HUDEP-2 (cell line): ENCODE measurements around the gene ZAP70.

Source experiments
- DNase-seq, 76 experiments: peaks; one replicate each; lab custom pipeline; 2025; ENCODE audit not compliant: unreplicated experiment in 76 of 76; lab: John Stamatoyannopoulos, UW

Gene ZAP70

DNA sequence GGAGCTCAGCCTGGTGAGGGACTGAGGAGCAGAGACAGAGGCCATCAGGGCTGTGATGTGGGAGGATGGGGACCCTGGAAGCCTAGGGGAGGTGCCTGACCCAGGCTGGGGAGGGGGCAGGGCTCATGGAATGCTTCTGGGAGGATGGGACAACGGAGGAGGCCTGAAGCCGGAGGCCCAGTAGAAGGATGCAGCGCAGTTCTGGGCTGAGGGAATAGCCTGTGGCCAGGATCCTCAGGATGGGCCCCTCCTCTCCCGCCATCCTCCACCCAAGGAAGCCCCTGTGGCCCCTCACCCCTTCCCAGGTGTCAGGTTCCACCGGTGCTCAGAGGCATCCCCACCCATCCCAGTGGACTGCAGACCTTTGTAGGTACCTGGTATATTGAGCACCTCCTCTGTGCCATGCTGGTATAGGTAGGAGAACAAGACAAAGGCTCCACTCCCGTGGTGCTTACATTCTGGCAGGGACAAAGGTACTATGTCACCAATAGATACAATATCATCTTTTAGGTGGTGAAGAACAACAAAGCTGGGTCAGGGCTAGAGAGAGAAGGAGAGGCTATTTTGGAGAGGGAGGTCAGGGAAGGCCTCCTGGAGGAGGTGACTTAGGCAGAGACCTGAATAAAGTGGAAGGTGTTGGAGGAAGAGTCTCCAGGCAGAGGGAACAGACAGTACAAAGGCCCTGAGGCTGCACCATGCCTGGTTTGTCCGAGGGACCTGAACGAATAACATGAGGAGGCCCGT is 2.7 kb downstream of the ZAP70 start:
- no peak for DNase-seq

DNA sequence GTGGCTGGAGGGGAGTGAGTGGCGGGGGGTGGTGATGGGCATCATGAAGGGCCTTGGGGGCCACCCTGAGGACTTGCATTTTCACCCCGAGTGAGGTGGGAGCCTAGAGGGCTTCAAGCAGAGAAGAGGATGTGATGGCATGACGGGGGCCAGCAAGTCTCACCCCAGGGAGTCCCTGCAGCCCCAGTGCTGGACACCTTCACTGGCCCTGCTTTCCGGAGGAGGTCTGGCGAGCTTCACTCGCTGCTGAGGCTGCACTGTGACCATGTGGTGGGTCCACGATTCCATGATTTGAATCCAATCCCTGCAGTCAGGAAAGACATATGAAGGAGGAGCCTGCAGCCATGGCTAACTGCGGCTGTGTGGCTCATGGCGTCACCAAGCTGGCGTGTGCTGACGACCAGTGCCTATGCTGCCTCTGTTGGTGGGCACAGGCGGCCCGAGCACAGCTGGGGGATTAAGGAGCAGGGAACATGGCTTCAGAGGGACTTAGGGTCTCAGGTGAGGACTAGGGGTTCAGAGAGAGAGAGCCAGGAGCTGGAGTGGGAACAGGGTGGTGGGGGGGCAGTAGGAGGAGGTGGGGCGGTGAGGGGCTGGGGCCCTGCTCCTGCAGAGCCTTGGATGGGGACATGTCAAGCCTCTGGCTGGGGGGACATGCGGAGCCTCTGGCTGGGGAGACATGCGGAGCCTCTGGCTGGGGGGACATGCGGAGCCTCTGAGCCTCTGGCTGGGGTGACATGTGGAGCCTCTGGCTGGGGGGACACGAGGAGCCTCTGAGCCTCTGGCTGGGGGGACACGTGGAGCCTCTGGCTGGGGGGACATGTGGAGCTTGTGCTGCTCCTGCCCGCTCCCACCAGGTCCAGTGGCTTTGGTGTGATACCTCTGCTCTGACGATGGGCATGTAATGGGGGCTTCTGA is 3.6 kb downstream of the ZAP70 start:
- DNase-seq: no peak

DNA sequence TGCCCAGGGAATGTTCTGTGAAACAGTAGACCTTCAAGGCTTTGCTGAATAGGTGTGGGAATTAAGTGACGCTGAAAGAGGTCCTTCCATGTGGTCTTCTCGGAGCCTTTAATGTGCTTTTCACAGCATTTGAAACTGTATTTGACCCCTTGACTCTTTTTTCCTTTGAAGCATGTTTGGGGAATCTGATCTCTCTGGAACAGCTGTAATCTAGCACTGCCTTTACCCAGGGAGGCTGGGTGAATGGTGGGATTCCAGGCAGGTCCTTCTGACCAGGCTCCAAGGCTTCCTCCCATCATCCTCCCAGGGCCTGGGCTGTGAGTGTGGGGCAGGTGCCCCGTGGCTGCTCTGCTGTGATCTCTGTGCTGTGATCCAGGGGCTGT is 4.2 kb downstream of the ZAP70 start:
- no peak for DNase-seq

DNA sequence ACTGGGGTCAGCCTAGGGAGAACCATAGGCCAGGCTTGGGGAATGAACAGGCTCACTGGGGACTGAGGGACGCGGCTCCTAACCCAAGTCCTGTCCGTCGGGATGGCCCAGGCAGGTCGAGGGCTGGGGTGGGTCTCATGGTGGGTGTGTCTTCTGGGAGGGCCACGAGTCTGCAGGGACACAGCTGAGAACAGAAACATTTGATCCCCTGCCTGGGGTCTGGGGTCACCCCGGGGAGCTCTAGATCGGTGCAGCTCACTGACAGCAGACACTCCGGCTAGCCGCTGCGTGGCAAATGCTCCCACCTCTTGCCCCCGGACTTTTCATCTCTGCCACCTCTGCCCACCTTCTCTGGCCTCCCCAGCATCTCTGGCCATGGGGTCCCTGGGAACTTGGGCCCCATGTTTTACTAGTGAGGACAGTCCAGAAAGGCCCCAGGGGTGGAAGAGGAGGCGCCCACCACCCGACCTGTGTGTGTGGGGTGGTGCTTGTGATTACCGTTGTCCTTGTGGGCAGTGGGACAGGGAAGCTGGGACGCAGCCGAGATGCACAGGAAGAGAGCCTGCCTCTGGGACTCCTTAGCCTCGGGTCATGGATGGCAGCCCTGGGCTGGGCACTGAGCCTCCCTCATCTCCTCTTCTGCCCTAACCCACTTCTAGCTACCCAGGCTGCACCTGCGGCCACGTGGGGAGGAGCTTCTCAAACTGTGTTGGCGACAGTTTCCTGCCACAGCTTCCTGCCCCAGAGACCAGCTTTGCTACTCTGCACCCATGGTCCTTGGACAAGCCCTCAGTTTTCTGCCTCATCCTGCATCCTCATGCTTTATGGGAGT is 4.9 kb downstream of the ZAP70 start:
- no peak for DNase-seq

DNA sequence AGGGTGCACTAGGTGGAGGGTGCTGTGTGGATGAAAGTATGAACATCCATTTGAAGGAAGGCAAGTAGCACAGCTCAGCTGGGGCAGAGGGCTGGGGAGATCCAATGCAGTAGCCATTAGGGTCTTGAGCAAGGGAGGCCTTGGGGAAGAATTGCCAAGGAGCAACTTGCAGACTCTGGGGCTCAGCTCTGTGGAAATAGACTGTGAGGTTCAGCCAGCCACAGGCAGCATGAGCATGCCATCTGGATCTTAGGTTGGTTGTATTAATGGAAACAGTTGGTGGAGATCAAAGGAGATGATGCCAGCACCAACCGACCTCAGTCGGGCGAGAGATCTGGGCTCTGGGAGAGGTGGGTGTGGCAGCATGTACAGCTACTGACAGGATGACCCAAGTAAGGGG is 5.6 kb downstream of the ZAP70 start:
- no peak for DNase-seq

DNA sequence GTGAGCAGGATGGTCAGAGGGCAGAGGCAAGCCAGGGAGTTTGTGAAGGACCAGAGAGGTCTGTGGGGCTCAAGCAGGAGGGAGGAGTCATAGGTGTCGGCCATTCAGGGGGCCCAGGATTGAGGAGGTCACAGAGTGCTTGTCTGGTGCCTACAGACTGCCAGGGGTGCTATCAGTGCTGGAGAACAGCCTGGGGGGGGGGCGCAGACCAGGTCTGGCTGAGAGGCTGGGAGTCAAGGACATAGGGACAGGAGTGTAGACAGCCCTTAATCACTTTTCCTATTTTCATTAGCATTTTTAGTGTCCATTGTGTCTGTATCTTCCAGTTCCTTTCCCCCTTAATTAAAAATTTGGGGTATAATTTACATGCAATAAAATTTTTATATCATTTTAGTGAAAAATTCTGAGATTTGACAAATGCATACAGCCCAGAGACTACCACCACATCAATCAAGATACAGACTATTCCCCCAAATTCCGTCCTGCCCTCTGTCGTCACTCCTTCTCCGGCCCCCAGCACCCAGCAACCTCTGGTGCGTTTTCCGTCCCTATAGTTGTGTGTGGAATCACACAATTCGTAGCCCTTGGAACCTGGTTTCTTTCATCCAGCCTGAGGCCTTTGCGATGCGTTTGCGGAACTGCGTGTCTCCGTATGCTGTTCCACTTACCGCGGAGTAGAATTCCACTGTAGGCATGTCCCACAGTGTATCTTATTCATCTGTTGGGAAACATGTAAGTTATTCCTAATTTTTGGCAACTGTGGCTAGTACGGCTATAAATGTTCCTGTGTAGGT is 6.2 kb downstream of the ZAP70 start:
- DNase-seq: no peak

DNA sequence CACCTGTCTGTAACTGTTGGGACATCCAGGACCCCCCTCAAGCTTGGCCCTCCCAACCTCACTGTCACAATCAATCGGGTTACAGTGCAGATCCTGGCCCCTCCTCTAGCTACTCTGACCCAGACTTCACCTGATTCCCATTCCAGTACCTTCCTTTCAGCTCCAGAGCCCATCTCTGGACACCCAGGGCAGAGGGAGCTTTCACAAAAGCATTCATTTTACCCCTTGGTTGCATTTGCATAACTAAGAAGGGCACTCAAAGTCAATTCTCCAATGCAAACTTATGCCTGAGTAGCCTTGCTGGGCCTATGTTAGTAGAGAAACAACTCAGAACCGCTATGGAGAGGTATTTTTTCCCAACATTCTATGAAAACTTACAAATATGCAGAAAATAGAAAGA is 7.4 kb downstream of the ZAP70 start:
- DNase-seq: no peak

DNA sequence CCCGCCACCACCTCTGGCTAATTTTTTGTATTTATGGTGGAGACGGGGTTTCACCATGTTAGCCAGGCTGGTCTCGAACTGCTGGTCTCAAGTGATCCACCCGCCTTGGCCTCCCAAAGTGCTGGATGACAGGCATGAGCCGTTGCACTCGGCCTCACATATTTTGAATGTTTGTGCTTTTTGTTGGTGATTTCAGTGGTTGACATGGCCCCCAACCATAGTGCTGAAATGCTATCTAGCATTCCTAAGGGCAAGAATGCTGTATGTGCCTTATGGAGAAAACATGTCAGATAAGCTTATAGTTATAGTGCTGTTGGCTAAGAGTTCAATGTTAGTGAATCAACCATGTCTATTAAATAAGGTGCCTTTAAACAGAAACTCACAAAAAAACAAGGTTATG is 8.9 kb downstream of the ZAP70 start:
- DNase-seq: no peak

DNA sequence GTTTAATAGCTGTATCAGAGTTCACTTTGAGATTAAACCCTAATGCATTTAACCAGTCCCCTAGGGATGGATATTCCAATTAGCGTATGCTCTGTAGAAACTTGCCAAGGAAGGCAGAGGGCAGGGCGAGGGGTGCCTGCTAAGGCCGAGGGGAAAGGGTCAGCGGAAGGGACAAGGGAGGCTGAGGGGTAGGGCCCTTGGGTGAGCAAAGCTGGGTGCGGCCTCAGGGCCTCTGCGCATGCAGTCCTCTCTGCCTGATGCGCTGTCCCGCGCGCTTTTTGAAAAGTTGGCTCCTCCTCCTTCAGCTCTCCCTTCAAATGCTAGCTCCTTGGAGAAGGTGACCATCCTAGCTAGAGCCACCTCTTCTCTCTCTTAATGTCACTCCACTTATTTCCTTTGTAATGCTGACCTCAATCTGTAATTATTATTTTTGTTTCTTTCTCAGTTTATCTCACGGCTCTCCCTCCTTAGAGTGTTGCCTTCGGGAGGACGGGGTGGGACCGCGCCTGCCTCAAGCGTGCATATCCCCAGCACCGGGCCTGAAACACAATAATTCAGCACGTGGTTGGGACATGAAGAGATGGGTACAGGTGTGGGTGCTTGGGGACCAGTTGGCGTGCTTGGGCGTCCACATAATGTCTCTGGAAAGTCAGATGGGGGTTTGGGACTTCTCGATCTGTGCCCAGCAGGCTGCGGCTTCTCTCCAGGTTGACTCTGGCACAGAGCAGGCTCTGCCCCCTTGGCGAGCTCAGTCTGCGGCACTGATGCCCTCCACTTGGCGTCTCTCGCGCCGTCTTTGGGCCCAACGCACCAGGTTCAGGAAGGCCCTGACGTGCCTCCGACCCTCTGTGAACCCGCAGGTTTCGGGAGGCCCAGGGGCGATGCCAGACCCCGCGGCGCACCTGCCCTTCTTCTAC is 10.0 kb downstream of the ZAP70 start:
- no peak for DNase-seq

DNA sequence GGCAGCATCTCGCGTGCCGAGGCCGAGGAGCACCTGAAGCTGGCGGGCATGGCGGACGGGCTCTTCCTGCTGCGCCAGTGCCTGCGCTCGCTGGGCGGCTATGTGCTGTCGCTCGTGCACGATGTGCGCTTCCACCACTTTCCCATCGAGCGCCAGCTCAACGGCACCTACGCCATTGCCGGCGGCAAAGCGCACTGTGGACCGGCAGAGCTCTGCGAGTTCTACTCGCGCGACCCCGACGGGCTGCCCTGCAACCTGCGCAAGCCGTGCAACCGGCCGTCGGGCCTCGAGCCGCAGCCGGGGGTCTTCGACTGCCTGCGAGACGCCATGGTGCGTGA is 10.7 kb downstream of the ZAP70 start:
- DNase-seq: no peak

DNA sequence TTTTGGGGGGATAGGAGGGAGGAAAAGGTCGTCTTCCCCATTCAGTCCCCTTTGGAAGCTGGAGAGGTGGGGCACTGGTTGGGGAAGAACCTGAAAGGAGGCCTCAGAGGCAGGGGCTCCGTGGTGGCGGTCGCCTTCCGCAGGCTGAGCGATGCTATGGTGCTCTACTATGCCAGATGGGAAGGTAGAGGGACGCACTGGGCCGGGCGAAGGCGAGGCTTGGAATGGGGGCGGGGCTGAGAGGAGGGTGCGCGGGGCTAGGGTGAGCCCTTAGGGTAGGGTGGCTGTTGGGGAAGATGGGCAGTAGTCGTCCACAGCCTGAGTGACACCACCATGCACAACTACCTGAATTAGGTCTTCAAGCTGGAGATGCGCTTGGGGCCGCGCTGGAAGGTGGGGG is 11.1 kb downstream of the ZAP70 start:
- no peak for DNase-seq

DNA sequence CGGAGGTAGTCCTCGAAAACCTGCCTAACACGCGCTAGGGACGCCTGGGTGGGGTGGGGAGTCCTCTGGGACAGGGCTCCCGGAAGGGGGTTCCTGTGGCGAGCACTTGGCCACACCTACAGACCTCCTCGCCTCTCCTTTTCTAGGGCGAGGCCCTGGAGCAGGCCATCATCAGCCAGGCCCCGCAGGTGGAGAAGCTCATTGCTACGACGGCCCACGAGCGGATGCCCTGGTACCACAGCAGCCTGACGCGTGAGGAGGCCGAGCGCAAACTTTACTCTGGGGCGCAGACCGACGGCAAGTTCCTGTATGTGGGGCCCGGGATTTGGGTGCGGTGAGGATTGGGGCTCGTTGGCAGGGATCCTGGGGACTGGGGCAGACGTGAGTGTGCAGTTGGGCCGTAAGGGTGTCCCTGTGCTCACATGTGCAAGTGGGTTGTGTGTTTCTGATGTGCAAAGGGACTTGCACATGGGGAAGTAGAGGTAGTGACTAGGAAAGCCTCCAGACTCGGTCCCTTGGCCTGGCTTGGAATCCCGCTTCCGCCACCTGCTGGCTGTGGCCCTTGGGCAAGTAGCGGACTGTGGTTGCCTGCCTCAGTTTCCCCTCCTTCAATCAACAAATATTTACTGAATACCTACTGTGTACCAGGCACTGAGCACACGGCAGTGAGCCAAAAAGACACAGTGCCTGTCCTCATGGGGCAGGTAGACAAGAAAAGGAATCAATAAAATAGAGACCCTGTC is 11.7 kb downstream of the ZAP70 start:
- no peak for DNase-seq

DNA sequence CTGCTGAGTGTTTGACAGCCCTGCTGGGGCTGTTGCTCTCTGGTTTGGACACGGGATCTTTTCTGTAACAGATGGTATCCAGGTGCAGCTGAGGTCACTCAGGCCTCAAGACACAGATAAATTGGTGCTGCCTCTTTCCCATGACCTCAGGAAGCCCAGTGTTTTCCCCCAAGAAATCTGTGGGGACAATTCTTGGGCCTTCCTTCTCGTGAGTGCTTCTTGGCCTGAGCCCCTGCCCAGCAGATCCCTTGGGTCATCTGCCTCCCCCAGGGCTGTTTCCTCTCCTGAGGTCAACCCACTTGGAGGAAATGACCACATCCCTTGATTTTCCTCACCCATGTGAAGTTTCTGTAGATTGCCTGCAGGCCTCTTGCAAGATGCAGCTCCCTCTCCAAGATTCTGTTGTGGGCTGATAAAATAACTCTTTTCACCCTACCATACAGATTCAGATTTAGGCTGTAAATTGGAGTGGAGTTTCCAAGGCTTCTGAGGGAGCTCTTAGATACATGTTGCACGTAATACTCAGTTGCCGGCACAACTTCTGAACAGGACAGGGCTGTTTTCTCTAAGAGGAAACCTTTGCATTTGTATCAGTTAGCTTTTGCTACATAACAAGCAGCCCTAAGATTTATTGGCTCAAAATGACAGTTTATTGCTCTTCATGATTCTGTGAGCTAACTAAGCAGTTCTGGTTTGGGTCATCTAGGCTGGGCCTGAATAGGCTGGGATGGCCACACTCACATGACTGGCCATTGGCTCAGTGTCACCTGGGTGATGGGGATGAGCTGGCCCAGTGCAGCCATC is 13.1 kb downstream of the ZAP70 start:
- no peak for DNase-seq

DNA sequence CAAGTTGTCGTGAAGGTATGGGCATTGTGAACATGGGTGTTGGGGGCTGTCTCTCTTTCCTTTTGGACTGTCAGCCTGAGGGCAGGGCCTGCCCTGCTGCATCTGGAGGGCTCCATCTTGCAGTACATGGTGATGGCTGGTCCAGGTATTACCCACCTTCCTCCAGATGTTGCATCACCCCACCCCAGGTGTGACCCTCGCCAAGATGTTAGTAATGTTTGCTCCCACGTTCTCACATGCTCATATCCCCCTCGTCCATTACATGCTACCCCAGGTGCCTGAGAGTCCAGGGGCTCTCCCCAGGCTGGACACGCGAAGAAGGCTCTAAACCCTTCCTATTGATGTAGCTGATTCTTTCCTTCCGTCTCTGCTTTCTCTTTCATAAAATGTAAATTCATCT is 13.9 kb downstream of the ZAP70 start:
- DNase-seq: no peak

DNA sequence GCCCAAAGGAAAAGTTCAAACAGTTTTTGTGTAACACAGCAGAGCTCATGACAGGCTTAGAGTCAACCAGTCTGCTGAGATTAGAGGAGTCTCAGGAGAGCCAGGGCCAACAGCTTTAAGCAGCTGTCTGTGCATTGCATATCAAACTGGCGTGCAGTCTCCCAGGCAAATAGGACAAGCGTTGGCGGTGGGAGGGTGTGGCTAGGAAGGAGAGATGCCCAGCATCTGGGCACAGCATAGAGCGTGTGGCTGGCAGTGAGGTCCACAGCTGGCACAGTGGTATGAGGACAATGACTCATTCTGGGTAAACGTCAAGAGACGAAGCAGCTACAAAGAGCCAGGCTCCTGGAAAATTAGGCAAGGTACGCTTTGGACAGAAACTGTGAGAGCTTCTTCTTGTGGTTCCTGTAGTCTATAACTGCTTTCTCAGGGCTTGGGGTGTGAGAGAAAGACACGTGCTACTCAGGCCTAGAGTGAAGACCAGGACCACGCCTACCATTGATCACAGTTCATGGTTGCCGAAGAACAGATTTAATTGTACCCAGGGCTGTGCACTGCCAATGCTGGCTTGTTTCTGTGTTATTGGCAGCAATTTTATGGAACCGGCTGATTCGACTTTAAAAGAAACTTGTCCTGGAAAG is 14.8 kb downstream of the ZAP70 start:
- no peak for DNase-seq

DNA sequence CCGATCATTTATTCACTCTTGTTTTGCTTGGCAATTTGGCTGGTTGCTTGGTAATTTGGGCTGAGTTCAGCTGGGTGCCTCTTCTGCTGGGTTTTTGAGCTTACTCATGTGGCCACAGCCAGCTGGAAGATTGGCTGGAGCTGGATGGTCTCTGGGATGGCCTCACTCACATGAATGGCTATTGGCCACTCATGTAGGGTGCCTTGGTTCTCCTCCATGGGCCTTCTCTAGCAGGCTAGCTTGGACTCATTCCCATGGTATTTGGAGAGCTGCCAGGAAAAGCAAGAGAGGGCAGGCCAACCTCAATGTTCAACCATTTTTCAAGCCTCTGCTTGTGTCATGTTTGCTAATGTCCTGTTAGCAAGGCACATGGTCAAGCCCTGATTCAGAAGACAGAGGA is 16.9 kb downstream of the ZAP70 start:
- no peak for DNase-seq

DNA sequence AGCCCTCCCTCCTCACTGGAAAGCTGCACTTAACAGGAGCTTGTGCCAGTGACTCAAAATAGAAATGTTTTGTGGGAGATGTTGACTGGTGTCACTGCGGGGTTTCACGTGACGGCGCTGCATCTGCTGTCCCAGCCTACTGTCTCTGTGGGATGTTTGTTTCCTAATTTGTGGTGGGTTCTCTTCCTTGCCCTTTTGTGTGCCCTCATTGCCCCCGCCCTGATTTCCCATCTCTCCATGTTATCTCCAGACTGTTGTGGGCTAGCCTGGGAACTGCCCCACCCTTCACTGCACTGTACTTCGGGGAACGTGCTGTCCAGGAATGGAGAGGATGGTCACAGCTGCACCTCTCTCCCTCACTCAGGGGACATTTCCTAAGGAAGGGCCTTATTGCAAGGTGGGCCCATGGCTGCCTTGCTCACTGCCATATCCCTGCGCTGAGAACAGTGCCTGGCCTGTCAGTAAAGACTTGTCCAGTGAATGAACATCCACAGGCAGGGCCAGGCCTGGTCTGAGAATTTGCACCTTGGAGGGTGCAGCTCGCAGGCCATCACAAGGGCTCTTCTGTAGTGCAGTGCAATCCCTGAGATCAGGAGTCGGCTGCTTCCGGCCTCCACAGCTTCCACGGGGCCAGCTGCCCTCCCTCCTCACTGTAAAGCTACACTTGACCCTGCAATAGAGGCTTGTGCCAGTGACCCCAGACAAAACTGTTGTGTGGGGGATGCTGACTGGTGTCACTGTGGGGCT is 18.1 kb downstream of the ZAP70 start:
- no peak for DNase-seq
